Large intestine (tissue), 12 donors: ENCODE data around the gene RAPGEF1. TPM values are rescaled to one million over a fixed set of nuclear protein-coding genes. Genes with fewer than 3 reads are reported as not detected.

Experiments
- DNase-seq, 2 donors: peaks; one replicate each; pipeline versions ENCODE4 v3.0.0 to v3.0.0-alpha.2; 2013
- H3K27ac ChIP-seq: one replicate; pipeline ENCODE4 v1.5.1; 2013; ENCODE audit warnings: low read length
- H3K27me3 ChIP-seq: 2 replicates; pipeline ENCODE4 v1.6.1; 2013; ENCODE audit warnings: low read length; ENCODE audit not compliant: control insufficient read depth, insufficient read depth
- H3K36me3 ChIP-seq: 2 replicates; pipeline ENCODE4 v1.6.1; 2013; ENCODE audit warnings: low read length; ENCODE audit not compliant: control insufficient read depth, insufficient read depth
- H3K4me1 ChIP-seq: one replicate; pipeline ENCODE4 v1.6.1; 2013; ENCODE audit warnings: low read length; ENCODE audit not compliant: control insufficient read depth, insufficient read depth
- H3K4me3 ChIP-seq: one replicate; pipeline ENCODE4 v1.5.1; 2013; ENCODE audit warnings: low read length
- H3K9me3 ChIP-seq: one replicate; pipeline ENCODE4 v1.6.1; 2013; ENCODE audit warnings: mild to moderate bottlenecking, low read depth, low read length, moderate library complexity; ENCODE audit not compliant: control insufficient read depth
- WGBS: methylation state at CpG from one replicate; pipeline ENCODE4 v1.1.5; 2013; ENCODE audit warnings: low lambda C conversion rate; ENCODE audit not compliant: insufficient coverage; 5-methylcytosine and 5-hydroxymethylcytosine counted together
- long read RNA-seq, 11 donors: transcript quantifications; one replicate each; lab custom pipeline, GENCODE V29; 2026
- polyA plus RNA-seq: library from polyadenylated mRNA; unstranded; fragments of 120-200 nt; gene quantifications from one replicate; pipeline ENCODE4 v1.2.1, GENCODE V29; 2013

The RAPGEF1 gene
- 39.7 TPM for polyA plus RNA-seq
- long read RNA-seq, donor 1, full-length matches to known transcripts, result 1 of 1 reads
- long read RNA-seq, donor 1, partial matches to known transcripts, result 0 of 1 reads
- long read RNA-seq, donor 1, other reads (novel, unspliced or antisense), result 0 of 1 reads
- long read RNA-seq, donor 2, full-length matches to known transcripts, result 1 of 1 reads
- long read RNA-seq, donor 2, partial matches to known transcripts, result 0 of 1 reads
- long read RNA-seq, donor 2, other reads (novel, unspliced or antisense), result 0 of 1 reads
- long read RNA-seq, donor 3, result 0 reads
- long read RNA-seq, donor 4, result 0 reads
- long read RNA-seq, donor 5, full-length matches to known transcripts, result 1 of 1 reads
- long read RNA-seq, donor 5, partial matches to known transcripts, result 0 of 1 reads
- long read RNA-seq, donor 5, other reads (novel, unspliced or antisense), result 0 of 1 reads
- long read RNA-seq, donor 6, partial matches to known transcripts, result 5 of 5 reads
- long read RNA-seq, donor 6, other reads (novel, unspliced or antisense), result 0 of 5 reads
- long read RNA-seq, donor 7, result 0 reads
- long read RNA-seq, donor 8, partial matches to known transcripts, result 0 of 2 reads
- long read RNA-seq, donor 8, other reads (novel, unspliced or antisense), result 0 of 2 reads
- long read RNA-seq, donor 9, result 0 reads
- long read RNA-seq, donor 10, partial matches to known transcripts, result 5 of 5 reads
- long read RNA-seq, donor 10, other reads (novel, unspliced or antisense), result 0 of 5 reads
- long read RNA-seq, donor 11, result 0 reads

GRCh38 chr9:131739959-131740648 is at the start of gene RAPGEF1:
Gene RAPGEF1 (minus strand): TSS chr9:131740076. CDS start chr9:131739830, 246 bp downstream.
- H3K4me3 ChIP-seq, result peak within 1 kb of the TSS; percentile 54
- H3K27ac ChIP-seq, result peak within 1 kb of the TSS; percentile 78
- H3K4me1 ChIP-seq, result peaks cover 29% of the 10 kb centered on the region
- no peaks in the 10 kb centered on the region for H3K27me3 ChIP-seq
- peak in 1 of 2 donors; percentile 39 for DNase-seq
- 87% methylated on average over 3 of the region's 69 CpGs for WGBS
- no peaks in the 10 kb centered on the region for H3K36me3 ChIP-seq
- no peaks in the 10 kb centered on the region for H3K9me3 ChIP-seq

GRCh38 chr9:131788851-131789250 is 49.0 kb upstream of the RAPGEF1 start:
- Histone ChIP-seq H3K27me3 (peaks cover 6% of the 10 kb centered on the region), H3K4me3 (no peak overlapping the region), H3K27ac (no peak overlapping the region), H3K9me3 (no peaks in the 10 kb centered on the region), H3K36me3 (no peaks in the 10 kb centered on the region), H3K4me1 (no peaks in the 10 kb centered on the region)
- no peak for DNase-seq
- 50% methylated on average over 1 of the region's 1 CpG for WGBS

- H3K36me3 ChIP-seq, result no peaks in the 10 kb centered on the region
- DNase-seq, result no peak
Measured at GRCh38 chr9:131787838-131788237, 48.0 kb upstream of the RAPGEF1 start.

GRCh38 chr9:131784748-131785501 is 45.0 kb upstream of the RAPGEF1 start:
- no peaks in the 10 kb centered on the region for H3K36me3 ChIP-seq
- H3K4me1 ChIP-seq, result no peaks in the 10 kb centered on the region
- no peaks in the 10 kb centered on the region for H3K9me3 ChIP-seq
- H3K27me3 ChIP-seq, result peaks cover 6% of the 10 kb centered on the region
- H3K4me3 ChIP-seq, result no peak overlapping the region
- DNase-seq, result no peak
- H3K27ac ChIP-seq, result no peak overlapping the region
- no CpG with 5 or more reads among the region's 13 CpGs for WGBS

More at GRCh38 chr9:131787838-131788237, 48.0 kb upstream of the RAPGEF1 start:
- 20% methylated on average over 1 of the region's 9 CpGs for WGBS
- H3K4me1 ChIP-seq, result no peaks in the 10 kb centered on the region
- H3K27ac ChIP-seq, result no peak overlapping the region
- H3K4me3 ChIP-seq, result no peak overlapping the region
- peaks cover 6% of the 10 kb centered on the region for H3K27me3 ChIP-seq
- no peaks in the 10 kb centered on the region for H3K9me3 ChIP-seq

- Histone ChIP-seq H3K27ac (no peak overlapping the region), H3K36me3 (no peaks in the 10 kb centered on the region), H3K4me3 (no peak overlapping the region), H3K9me3 (no peaks in the 10 kb centered on the region), H3K4me1 (no peaks in the 10 kb centered on the region), H3K27me3 (no peaks in the 10 kb centered on the region)
- DNase-seq, result no peak
- WGBS, result no CpG with 5 or more reads among the region's 3 CpGs
Measured at GRCh38 chr9:131781069-131781468, 41.2 kb upstream of the RAPGEF1 start.

GRCh38 chr9:131776473-131776872 is 36.6 kb upstream of the RAPGEF1 start:
- WGBS, result no CpG with 5 or more reads among the region's 7 CpGs
- Histone ChIP-seq H3K4me1 (no peaks in the 10 kb centered on the region), H3K27ac (no peak overlapping the region), H3K27me3 (no peaks in the 10 kb centered on the region), H3K9me3 (no peaks in the 10 kb centered on the region), H3K4me3 (no peak overlapping the region), H3K36me3 (no peaks in the 10 kb centered on the region)
- peak in 1 of 2 donors; percentile 17 for DNase-seq

GRCh38 chr9:131776036-131776435 is 36.2 kb upstream of the RAPGEF1 start:
- no peaks in the 10 kb centered on the region for H3K4me1 ChIP-seq

GRCh38 chr9:131774636-131775035 is 34.8 kb upstream of the RAPGEF1 start:
- H3K9me3 ChIP-seq, result no peaks in the 10 kb centered on the region
- no peaks in the 10 kb centered on the region for H3K36me3 ChIP-seq
- no CpG with 5 or more reads among the region's 6 CpGs for WGBS
- H3K4me1 ChIP-seq, result no peaks in the 10 kb centered on the region
- no peaks in the 10 kb centered on the region for H3K27me3 ChIP-seq
- DNase-seq, result no peak
- no peak overlapping the region for H3K4me3 ChIP-seq
- no peak overlapping the region for H3K27ac ChIP-seq

More at GRCh38 chr9:131776036-131776435, 36.2 kb upstream of the RAPGEF1 start:
- H3K36me3 ChIP-seq, result no peaks in the 10 kb centered on the region
- H3K27ac ChIP-seq, result no peak overlapping the region
- no CpG with 5 or more reads among the region's 3 CpGs for WGBS
- DNase-seq, result no peak
- H3K4me3 ChIP-seq, result no peak overlapping the region
- H3K9me3 ChIP-seq, result no peaks in the 10 kb centered on the region
- no peaks in the 10 kb centered on the region for H3K27me3 ChIP-seq

- Histone ChIP-seq H3K27me3 (no peaks in the 10 kb centered on the region), H3K4me1 (no peaks in the 10 kb centered on the region), H3K9me3 (no peaks in the 10 kb centered on the region), H3K36me3 (no peaks in the 10 kb centered on the region), H3K27ac (no peak overlapping the region), H3K4me3 (no peak overlapping the region)
- DNase-seq, result peak; percentile 29 to 30
- WGBS, result no CpG with 5 or more reads among the region's 6 CpGs
Measured at GRCh38 chr9:131773911-131774379, 34.1 kb upstream of the RAPGEF1 start.
